HCT116 (cell line): Measurements from ENCODE around the gene IGFBP6. TPM values are rescaled to one million over a fixed set of nuclear protein-coding genes. Genes with fewer than 3 reads are reported as not detected.

Source experiments
- ATAC-seq: fragments of 200-7000 bp; cut with Tn5 transposase; 2 replicates; pipeline ENCODE4 v1.9.1; 2020; ENCODE audit warnings: mild to moderate bottlenecking, moderate library complexity
- BruUV-seq: library from RNA; stranded (reverse); fragments of 400-500 nt; replicated peaks from 2 replicates; lab custom pipeline; 2021; lab: Mats Ljungman, UMichigan
- CTCF ChIA-PET: fragments of 300-600 bp; sonication (Branson Sonifier 250); formaldehyde crosslinking; loops from one replicate; lab custom pipeline; 2021; ENCODE audit warnings: antibody characterized with exemption; lab: Charles Lee
- POLR2A ChIA-PET: fragments of 300-600, 350-600 bp; sonication (Branson Sonifier 250); formaldehyde crosslinking; loops from one replicate; lab custom pipeline; 2021; ENCODE audit warnings: antibody characterized with exemption; lab: Charles Lee
- RAD21 ChIA-PET, 2 experiments: fragments of 300-600 bp; sonication (Branson Sonifier 250); formaldehyde crosslinking; loops; one replicate each; lab custom pipeline; 2023; ENCODE audit warnings: low total read pairs in 2 of 2; ENCODE audit not compliant: uncharacterized antibody in 2 of 2, unreplicated experiment in 2 of 2, low non-redundant PET in 1 of 2; lab: Charles Lee
- DNase-seq: peaks from one replicate; pipeline ENCODE4 v3.0.0-alpha.2; 2010; ENCODE audit warnings: low read depth, low spot score
- H2AFZ ChIP-seq: fragments of 200-600 bp; shearing (Covaris generic), sonication (generic); 2 replicates; pipeline ENCODE4 v1.6.1; 2017; ENCODE audit warnings: low read depth, mixed run types, mixed read lengths, antibody characterized with exemption, low read length; ENCODE audit not compliant: poor library complexity, severe bottlenecking
- H3K27ac ChIP-seq: 2 replicates; pipeline ENCODE4 v1.5.1; 2012; ENCODE audit warnings: low read depth, low read length
- H3K27me3 ChIP-seq: fragments of 200-600 bp; sonication (generic); 2 replicates; pipeline ENCODE4 v1.6.1; 2016; ENCODE audit warnings: mixed run types, low read length, mixed read lengths; ENCODE audit not compliant: insufficient read depth
- H3K36me3 ChIP-seq, 2 experiments: fragments of 200-500 bp in 1 of 2; fragments of 200-600 bp in 1 of 2; sonication (Bioruptor generic) in 1 of 2; sonication (generic) in 1 of 2; 2 replicates each; pipeline versions ENCODE4 v1.5.1 to v1.6.1; 2014 to 2016; ENCODE audit warnings: low read length in 2 of 2, inconsistent platforms in 1 of 2, mixed read lengths in 1 of 2, mixed run types in 1 of 2; ENCODE audit not compliant: insufficient read depth in 2 of 2, control insufficient read depth in 1 of 2
- H3K4me1 ChIP-seq, 2 experiments: fragments of 200-600 bp in 1 of 2; sonication (generic) in 1 of 2; 2 replicates each; pipeline versions ENCODE4 v1.5.1 to v1.6.1; 2012 to 2017; ENCODE audit warnings: low read length in 2 of 2, inconsistent platforms in 1 of 2, mild to moderate bottlenecking in 1 of 2, mixed read lengths in 1 of 2, mixed run types in 1 of 2, moderate library complexity in 1 of 2; ENCODE audit not compliant: insufficient read depth in 2 of 2, control insufficient read depth in 1 of 2
- H3K4me2 ChIP-seq: fragments of 200-600 bp; sonication (generic); 2 replicates; pipeline ENCODE4 v1.6.1; 2017; ENCODE audit warnings: mixed run types, low read length, mixed read lengths
- H3K4me3 ChIP-seq, 2 experiments: fragments of 200-600 bp in 1 of 2; sonication (generic) in 1 of 2; replicated peaks in 1 of 2; 2 replicates each; pipeline ENCODE4 v1.5.1; 2011 to 2016; ENCODE audit warnings: low read length in 2 of 2, control low read depth in 1 of 2, low read depth in 1 of 2, mild to moderate bottlenecking in 1 of 2, mixed read lengths in 1 of 2, mixed run types in 1 of 2
- H3K79me2 ChIP-seq: fragments of 200-600 bp; sonication (generic); 2 replicates; pipeline ENCODE4 v1.6.1; 2017; ENCODE audit warnings: mild to moderate bottlenecking, mixed run types, low read length, moderate library complexity, mixed read lengths; ENCODE audit not compliant: insufficient read depth
- H3K9ac ChIP-seq: fragments of 200-600 bp; sonication (generic); 2 replicates; pipeline ENCODE4 v1.6.1; 2016; ENCODE audit warnings: low read length, mixed read lengths
- H3K9me2 ChIP-seq: fragments of 200-600 bp; sonication (generic), shearing (Covaris generic); 2 replicates; pipeline ENCODE4 v1.6.1; 2017; ENCODE audit warnings: mixed run types, mild to moderate bottlenecking, moderate library complexity; ENCODE audit not compliant: insufficient read depth
- H3K9me3 ChIP-seq, 2 experiments: fragments of 200-500 bp in 1 of 2; fragments of 200-600 bp in 1 of 2; sonication (Bioruptor generic) in 1 of 2; sonication (generic) in 1 of 2; 2 replicates each; pipeline ENCODE4 v1.6.1; 2014 to 2017; ENCODE audit warnings: low read length in 2 of 2, mixed read lengths in 2 of 2, inconsistent platforms in 1 of 2, low read depth in 1 of 2, mild to moderate bottlenecking in 1 of 2, mixed run types in 1 of 2, moderate library complexity in 1 of 2; ENCODE audit not compliant: control insufficient read depth in 1 of 2, insufficient read depth in 1 of 2
- H4K20me1 ChIP-seq: fragments of 200-600 bp; sonication (generic), shearing (Covaris generic); 2 replicates; pipeline ENCODE4 v1.6.1; 2017; ENCODE audit warnings: mixed run types, mild to moderate bottlenecking, moderate library complexity; ENCODE audit not compliant: insufficient read depth
- CBX3 ChIP-seq: IDR thresholded peaks from 2 replicates; pipeline ENCODE4 v1.6.1; 2012; ENCODE audit warnings: low read depth
- EGR1 ChIP-seq: IDR thresholded peaks from 2 replicates; pipeline ENCODE4 v1.6.1; 2012; ENCODE audit warnings: low read depth
- EZH2 ChIP-seq: fragments of 200-600 bp; sonication (generic); IDR thresholded peaks from 2 replicates; pipeline ENCODE4 v1.6.1; 2017; ENCODE audit warnings: antibody characterized with exemption, mixed run types
- EZH2phosphoT487 ChIP-seq: fragments of 200-600 bp; IDR thresholded peaks from 2 replicates; pipeline ENCODE4 v1.6.1; 2018; ENCODE audit warnings: antibody characterized with exemption, borderline replicate concordance
- FOSL1 ChIP-seq: IDR thresholded peaks from 2 replicates; pipeline ENCODE4 v1.6.1; 2012; ENCODE audit warnings: low read depth
- JUND ChIP-seq: IDR thresholded peaks from 2 replicates; pipeline ENCODE4 v1.6.1; 2012
- POLR2AphosphoS5 ChIP-seq: IDR thresholded peaks from 2 replicates; pipeline ENCODE4 v1.6.1; 2011; ENCODE audit warnings: mild to moderate bottlenecking, low read depth, low read length, moderate library complexity
- RAD21 ChIP-seq: IDR thresholded peaks from 2 replicates; pipeline ENCODE4 v1.6.1; 2012; ENCODE audit warnings: low read depth, mild to moderate bottlenecking
- SIN3A ChIP-seq: IDR thresholded peaks from 2 replicates; pipeline ENCODE4 v1.6.1; 2012; ENCODE audit warnings: low read depth
- SP1 ChIP-seq: IDR thresholded peaks from 2 replicates; pipeline ENCODE4 v1.6.1; 2012; ENCODE audit warnings: low read depth
- YY1 ChIP-seq: IDR thresholded peaks from 2 replicates; pipeline ENCODE4 v1.6.1; 2011; ENCODE audit warnings: low read length, low read depth, moderate library complexity, mild to moderate bottlenecking; ENCODE audit not compliant: insufficient replicate concordance; ENCODE audit errors: extremely low read depth
- intact Hi-C: fragments of 100-400 bp; cut with micrococcal nuclease; formaldehyde crosslinking; loops from 2 replicates; pipeline ENCODE4 v1.10.0; 2022
- total RNA-seq: library from RNA; stranded (reverse); gene quantifications from one replicate; pipeline ENCODE4 v1.2.1, GENCODE V29; 2021; ENCODE audit not compliant: unreplicated experiment
- TF ChIP-seq, protein P1 (sequence below), 3 experiments: fragments of 200-600 bp in 1 of 3; sonication (generic) in 1 of 3; IDR thresholded peaks in 2 of 3; conservative IDR thresholded peaks in 1 of 3; 2 replicates each; pipeline ENCODE4 v1.5.1; 2012 to 2017; ENCODE audit warnings: low read depth in 2 of 3, low read length in 2 of 3, antibody characterized with exemption in 1 of 3, borderline replicate concordance in 1 of 3, control low read depth in 1 of 3, mild to moderate bottlenecking in 1 of 3, mixed read lengths in 1 of 3, mixed run types in 1 of 3, moderate library complexity in 1 of 3; ENCODE audit not compliant: insufficient read depth in 1 of 3
- TF ChIP-seq, protein P2 (sequence below): IDR thresholded peaks from 2 replicates; pipeline ENCODE4 v1.6.1; 2012

The IGFBP6 gene
- total RNA-seq, 1 experiment from 2014 or later: 83.4 TPM

DNA sequence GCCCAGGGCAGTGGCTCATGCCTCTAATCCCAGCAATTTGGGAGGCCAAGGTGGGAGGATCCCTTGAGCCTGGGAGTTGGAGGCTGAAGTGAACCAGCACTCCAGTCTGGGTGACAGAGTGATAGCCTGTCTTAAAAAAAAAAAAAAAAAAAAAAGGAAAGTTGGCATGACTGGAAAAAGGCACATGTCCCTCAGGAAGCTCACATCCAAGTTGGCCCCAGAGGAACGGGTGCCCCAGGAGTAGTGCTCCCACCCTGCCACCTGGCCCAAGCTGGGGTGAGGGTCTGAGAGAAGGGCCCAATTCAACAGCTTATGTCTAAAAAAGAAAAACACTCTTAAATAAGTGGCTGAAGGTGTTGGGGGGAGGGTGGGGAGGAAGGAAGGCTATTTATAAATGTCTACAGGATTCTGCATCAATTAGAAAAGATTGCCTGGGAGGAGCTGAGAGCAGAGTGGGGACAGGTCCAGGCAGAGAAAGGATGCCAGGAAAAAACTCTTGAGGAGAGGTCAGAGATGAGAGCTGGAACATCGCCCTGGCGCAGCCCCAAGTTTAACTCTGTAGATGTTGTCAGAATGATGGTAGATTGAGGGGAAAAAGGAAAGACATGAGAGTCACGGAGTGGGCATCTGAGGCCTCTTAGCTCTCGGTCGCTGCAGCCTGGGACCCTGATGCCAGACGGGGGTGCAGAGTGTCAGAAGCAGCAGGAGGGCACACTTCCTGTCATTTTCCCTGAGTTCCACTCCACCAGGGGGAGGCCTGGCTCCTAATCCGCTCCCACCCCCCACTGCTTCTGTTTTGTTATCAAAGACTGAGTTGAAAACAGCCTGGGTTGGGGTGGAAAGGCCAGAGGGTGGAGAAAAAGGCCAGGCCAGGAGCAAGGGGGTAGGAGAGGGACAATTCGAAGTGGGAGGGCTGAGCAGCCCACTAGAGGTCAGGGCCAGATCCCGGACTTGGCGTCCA, 25.6 kb upstream of the IGFBP6 start:
- ChIA-PET POLR2A (interaction anchor here (1.8 kb wide), 1 partner anchor 7 kb away, joined by 7 read pairs; the partner anchor contains the start of gene SPRYD3), RAD21 (no interaction called here), CTCF (interaction anchor here (2.0 kb wide), 1 partner anchor 10 kb away, joined by 6 read pairs; no protein-coding TSS in a partner anchor)
- TF ChIP-seq, protein P1, sequence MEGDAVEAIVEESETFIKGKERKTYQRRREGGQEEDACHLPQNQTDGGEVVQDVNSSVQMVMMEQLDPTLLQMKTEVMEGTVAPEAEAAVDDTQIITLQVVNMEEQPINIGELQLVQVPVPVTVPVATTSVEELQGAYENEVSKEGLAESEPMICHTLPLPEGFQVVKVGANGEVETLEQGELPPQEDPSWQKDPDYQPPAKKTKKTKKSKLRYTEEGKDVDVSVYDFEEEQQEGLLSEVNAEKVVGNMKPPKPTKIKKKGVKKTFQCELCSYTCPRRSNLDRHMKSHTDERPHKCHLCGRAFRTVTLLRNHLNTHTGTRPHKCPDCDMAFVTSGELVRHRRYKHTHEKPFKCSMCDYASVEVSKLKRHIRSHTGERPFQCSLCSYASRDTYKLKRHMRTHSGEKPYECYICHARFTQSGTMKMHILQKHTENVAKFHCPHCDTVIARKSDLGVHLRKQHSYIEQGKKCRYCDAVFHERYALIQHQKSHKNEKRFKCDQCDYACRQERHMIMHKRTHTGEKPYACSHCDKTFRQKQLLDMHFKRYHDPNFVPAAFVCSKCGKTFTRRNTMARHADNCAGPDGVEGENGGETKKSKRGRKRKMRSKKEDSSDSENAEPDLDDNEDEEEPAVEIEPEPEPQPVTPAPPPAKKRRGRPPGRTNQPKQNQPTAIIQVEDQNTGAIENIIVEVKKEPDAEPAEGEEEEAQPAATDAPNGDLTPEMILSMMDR (IDR thresholded peaks at IDR 0.05 in 2 of 3, conservative IDR thresholded peaks at IDR 0.05 in 1 of 3; ENCODE audit: borderline replicate concordance in 1 of 3, insufficient read depth in 1 of 3, low read depth in 2 of 3, low read length in 2 of 3): 0 out of 6 replicates have a peak, but pooled peaks of 1 of the 3 experiments have one; percentile 15
- TF ChIP-seq SP1: no peak
- no peak overlapping the region for H3K4me3 ChIP-seq
- intact Hi-C loops: no loop called here
- peaks cover 6 to 42% of the 10 kb centered on the region in 2 experiments for H3K4me1 ChIP-seq
- H3K27me3 ChIP-seq: no peaks in the 10 kb centered on the region
- peaks cover under 1% of the 10 kb centered on the region; the same call in 1 of the 2 replicates for H3K79me2 ChIP-seq
- H4K20me1 ChIP-seq: no peaks in the 10 kb centered on the region
- no peaks in the 10 kb centered on the region for H3K9me3 ChIP-seq
- H3K4me2 ChIP-seq: peak overlapping the region; percentile 30; the same call in 1 of the 2 replicates
- no peak overlapping the region for H3K9ac ChIP-seq
- no peak overlapping the region for H3K27ac ChIP-seq
- DNase-seq: no peak
- H3K36me3 ChIP-seq: peaks cover 9 to 32% of the 10 kb centered on the region in 2 experiments; a peak in 2 of 4 replicates
- BruUV-seq: no TSS peak
- H2AFZ ChIP-seq: no peak overlapping the region
- no peak for ATAC-seq
- H3K9me2 ChIP-seq: no peaks in the 10 kb centered on the region

DNA sequence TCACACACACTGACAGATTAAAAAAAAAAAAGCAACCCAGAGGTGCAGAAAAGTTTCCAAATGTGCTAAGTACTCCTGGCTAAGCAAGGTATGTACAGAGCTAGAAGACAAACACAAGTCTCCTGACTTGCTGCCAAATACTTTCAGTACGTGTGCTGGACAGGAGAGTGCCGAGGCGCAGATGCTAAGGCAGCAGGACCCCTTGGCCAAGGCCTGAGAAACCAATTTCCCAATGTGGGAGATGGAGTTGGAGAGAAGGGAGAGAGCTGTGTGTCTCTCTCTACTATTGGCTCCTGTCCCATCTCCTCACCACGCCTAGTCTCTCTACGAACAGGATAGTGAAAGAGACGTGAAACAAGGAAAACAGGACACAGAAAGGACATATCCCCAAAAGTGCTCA, 23.6 kb upstream of the IGFBP6 start:
- ChIA-PET CTCF (interaction anchor here (1.6 kb wide), 1 partner anchor 20 kb away, joined by 4 read pairs; no protein-coding TSS in a partner anchor), RAD21 (no interaction called here), POLR2A (no interaction called here)
- no TSS peak for BruUV-seq
- no peaks in the 10 kb centered on the region for H3K9me2 ChIP-seq
- peaks cover 9 to 36% of the 10 kb centered on the region in 2 experiments; a peak in 2 of 4 replicates for H3K36me3 ChIP-seq
- H3K4me3 ChIP-seq: no peak overlapping the region
- H2AFZ ChIP-seq: no peak overlapping the region
- no peak for ATAC-seq
- peaks cover 20% of the 10 kb centered on the region; the same call in 1 of the 2 replicates for H3K79me2 ChIP-seq
- H3K9me3 ChIP-seq: no peaks in the 10 kb centered on the region
- no peak for DNase-seq
- no peak overlapping the region for H3K9ac ChIP-seq
- H3K27me3 ChIP-seq: no peaks in the 10 kb centered on the region
- peaks cover 6 to 33% of the 10 kb centered on the region in 2 experiments for H3K4me1 ChIP-seq
- H3K27ac ChIP-seq: no peak overlapping the region
- intact Hi-C loops: no loop called here
- no peak overlapping the region for H3K4me2 ChIP-seq
- no peaks in the 10 kb centered on the region for H4K20me1 ChIP-seq
- TF ChIP-seq POLR2AphosphoS5 (no peak), RAD21 (no peak), CBX3 (no peak), EZH2 (no peak), YY1 (no peak), JUND (no peak), SP1 (no peak), EGR1 (no peak), FOSL1 (no peak), EZH2phosphoT487 (no peak), SIN3A (no peak)
- TF ChIP-seq, protein P1 (IDR thresholded peaks at IDR 0.05 in 2 of 3, conservative IDR thresholded peaks at IDR 0.05 in 1 of 3; ENCODE audit: borderline replicate concordance in 1 of 3, insufficient read depth in 1 of 3, low read depth in 2 of 3, low read length in 2 of 3): no peak
- TF ChIP-seq, protein P2, sequence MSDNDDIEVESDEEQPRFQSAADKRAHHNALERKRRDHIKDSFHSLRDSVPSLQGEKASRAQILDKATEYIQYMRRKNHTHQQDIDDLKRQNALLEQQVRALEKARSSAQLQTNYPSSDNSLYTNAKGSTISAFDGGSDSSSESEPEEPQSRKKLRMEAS: no peak
